OCI-LY7 (cell line): ENCODE data around the gene CASP10. TPM values are rescaled to one million over a fixed set of nuclear protein-coding genes. Genes with fewer than 3 reads are reported as not detected.

Source experiments
- BruUV-seq: library from RNA; stranded (reverse); fragments of 400-500 nt; replicated peaks from 2 replicates; lab custom pipeline; 2021; lab: Mats Ljungman, UMichigan
- CTCF ChIA-PET: fragments of 300-600 bp; sonication (Branson Sonifier 250); formaldehyde crosslinking; loops from one replicate; lab custom pipeline; 2022; ENCODE audit warnings: antibody characterized with exemption; ENCODE audit not compliant: unreplicated experiment; lab: Charles Lee
- POLR2A ChIA-PET: fragments of 300-600 bp; sonication (Branson Sonifier 250); formaldehyde crosslinking; loops from one replicate; lab custom pipeline; 2022; ENCODE audit warnings: antibody characterized with exemption; lab: Charles Lee
- DNase-seq: peaks from one replicate; pipeline ENCODE4 v3.0.0-alpha.2; 2015; ENCODE audit warnings: low spot score
- H2AFZ ChIP-seq: fragments of 200-600 bp; sonication (generic), shearing (Covaris generic); 2 replicates; pipeline ENCODE4 v1.6.1; 2014; ENCODE audit warnings: mild to moderate bottlenecking, antibody characterized with exemption, low read length, moderate library complexity
- H3K27ac ChIP-seq: fragments of 200-600 bp; sonication (generic); 2 replicates; pipeline ENCODE4 v1.5.1; 2014; ENCODE audit warnings: mixed run types, low read depth, mild to moderate bottlenecking, moderate library complexity, low read length, inconsistent platforms; ENCODE audit not compliant: poor library complexity, severe bottlenecking
- H3K36me3 ChIP-seq: fragments of 200-600 bp; sonication (generic); 2 replicates; pipeline ENCODE4 v1.6.1; 2014; ENCODE audit warnings: mild to moderate bottlenecking, antibody characterized with exemption, low read length, moderate library complexity, mixed read lengths; ENCODE audit not compliant: insufficient read depth
- H3K4me1 ChIP-seq: fragments of 200-600 bp; sonication (generic); 2 replicates; pipeline ENCODE4 v1.5.1; 2014; ENCODE audit warnings: mild to moderate bottlenecking, low read length; ENCODE audit not compliant: insufficient read depth, poor library complexity, severe bottlenecking
- H3K4me2 ChIP-seq: fragments of 200-600 bp; sonication (generic); 2 replicates; pipeline ENCODE4 v1.6.1; 2014; ENCODE audit warnings: mild to moderate bottlenecking, low read length
- H3K4me3 ChIP-seq: fragments of 200-600 bp; sonication (generic); 2 replicates; pipeline ENCODE4 v1.5.1; 2014; ENCODE audit warnings: mild to moderate bottlenecking, low read depth, low read length; ENCODE audit not compliant: poor library complexity, severe bottlenecking
- H3K79me2 ChIP-seq: fragments of 200-600 bp; sonication (generic); 2 replicates; pipeline ENCODE4 v1.6.1; 2016; ENCODE audit warnings: low read depth, mild to moderate bottlenecking, low read length, moderate library complexity, mixed read lengths; ENCODE audit not compliant: insufficient read depth
- H3K9me2 ChIP-seq: fragments of 200-600 bp; sonication (generic); 2 replicates; pipeline ENCODE4 v1.6.1; 2016; ENCODE audit warnings: mild to moderate bottlenecking, low read length, mixed read lengths; ENCODE audit not compliant: insufficient read depth
- H3K9me3 ChIP-seq: fragments of 200-600 bp; sonication (generic); 2 replicates; pipeline ENCODE4 v1.6.1; 2014; ENCODE audit warnings: mild to moderate bottlenecking, mixed run types, low read length, mixed read lengths
- H4K20me1 ChIP-seq: fragments of 200-600 bp; sonication (generic); 2 replicates; pipeline ENCODE4 v1.6.1; 2014; ENCODE audit warnings: mild to moderate bottlenecking, antibody characterized with exemption, low read length, moderate library complexity, mixed read lengths; ENCODE audit not compliant: insufficient read depth
- CTCF ChIP-seq: fragments of 200-600 bp; sonication (generic); conservative IDR thresholded peaks from 2 replicates; pipeline ENCODE4 v1.5.1; 2014; ENCODE audit warnings: mild to moderate bottlenecking, antibody characterized with exemption, low read length, moderate library complexity, mixed read lengths
- EZH2phosphoT487 ChIP-seq: fragments of 200-600 bp; sonication (generic); IDR thresholded peaks from 2 replicates; pipeline ENCODE4 v1.6.1; 2018; ENCODE audit warnings: low read depth, borderline replicate concordance, mild to moderate bottlenecking, mixed run types, antibody characterized with exemption, low read length, moderate library complexity, mixed read lengths
- intact Hi-C: fragments of 100-400 bp; cut with micrococcal nuclease; formaldehyde crosslinking; loops from one replicate; pipeline ENCODE4 v1.10.0; 2022; ENCODE audit not compliant: unreplicated experiment
- total RNA-seq, 2 experiments: library from RNA; depleted of rRNA in 1 of 2; stranded (reverse); fragments of >200 nt in 1 of 2; shearing (Covaris generic) in 1 of 2; gene quantifications; 2 replicates each; pipeline ENCODE4 v1.2.3, GENCODE V29; 2014 to 2022

The CASP10 gene
- total RNA-seq, 2 experiments from 2014 or later: 0.51 to 1.2 TPM

DNA sequence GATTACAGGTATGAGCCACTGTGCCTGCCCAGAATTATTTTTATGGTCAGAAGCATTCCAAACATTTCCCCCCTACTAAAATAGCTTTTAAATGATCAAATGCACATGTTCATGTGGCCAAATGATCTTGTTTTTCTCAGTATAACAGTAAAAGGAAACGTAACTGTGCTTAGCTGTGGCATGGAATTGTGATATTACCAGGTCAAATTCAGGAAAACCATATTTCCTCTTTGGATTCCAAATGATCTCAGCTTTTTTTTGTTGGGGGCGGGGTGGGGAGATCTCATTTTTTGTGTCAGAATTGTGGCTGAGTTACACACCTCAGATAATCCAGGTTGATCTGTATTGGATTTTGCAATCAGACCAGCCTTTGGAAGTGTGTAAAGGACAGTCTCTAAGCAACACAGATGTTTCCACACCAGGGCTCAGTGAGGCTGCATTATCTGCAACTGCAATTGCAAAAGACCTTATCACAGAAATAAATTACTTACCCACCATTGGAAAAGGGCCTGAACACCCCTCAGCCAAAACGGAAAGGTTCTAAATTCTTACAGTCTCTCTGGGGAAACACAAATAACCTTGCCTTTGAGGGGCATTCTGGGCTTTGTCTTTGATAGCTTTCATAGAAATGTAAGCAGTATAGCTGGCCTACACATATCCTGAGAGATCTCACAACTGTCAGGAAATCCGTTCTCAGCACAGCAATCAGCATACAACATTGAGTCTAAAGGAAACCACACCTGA is 8.4 kb downstream of the CASP10 start:
- H3K36me3 ChIP-seq: no peaks in the 10 kb centered on the region
- peak; percentile 34 for DNase-seq
- no peaks in the 10 kb centered on the region for H3K9me3 ChIP-seq
- TF ChIP-seq CTCF (no peak), EZH2phosphoT487 (no peak)
- H3K9me2 ChIP-seq: no peaks in the 10 kb centered on the region
- H3K4me1 ChIP-seq: peaks cover 8% of the 10 kb centered on the region
- no peak overlapping the region for H3K4me2 ChIP-seq
- H4K20me1 ChIP-seq: no peaks in the 10 kb centered on the region
- H3K4me3 ChIP-seq: no peak overlapping the region
- CTCF ChIA-PET: no interaction called here
- H3K27ac ChIP-seq: no peak overlapping the region
- H3K79me2 ChIP-seq: no peaks in the 10 kb centered on the region
- intact Hi-C loops: no loop called here
- POLR2A ChIA-PET: interaction anchor here (0.7 to 1.0 kb wide), 2 partner anchors 8 to 212 kb away, joined by 3 to 4 read pairs; partner anchors contain the start of gene CASP10
- no peak overlapping the region for H2AFZ ChIP-seq
- BruUV-seq: no TSS peak

DNA sequence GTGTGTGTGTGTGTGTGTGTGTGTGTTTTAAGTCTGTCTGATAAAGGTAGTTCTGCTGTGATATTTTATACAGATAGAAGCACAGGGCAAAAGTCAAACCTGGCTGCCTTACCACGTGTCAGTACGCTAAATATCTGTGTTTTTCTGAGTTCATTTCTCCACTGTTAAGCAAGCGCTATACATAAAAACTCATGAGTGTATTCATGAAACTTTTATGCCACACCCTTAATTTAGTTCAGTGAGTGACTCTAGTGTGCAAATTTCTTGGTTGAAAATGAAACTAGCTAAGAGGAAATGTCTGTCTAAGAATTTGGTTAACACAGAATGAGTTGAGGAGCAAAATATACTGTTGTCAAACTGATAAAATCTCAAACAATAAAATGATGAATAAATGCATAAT is 11.2 kb downstream of the CASP10 start:
- Histone ChIP-seq H3K27ac (no peak overlapping the region), H3K36me3 (no peaks in the 10 kb centered on the region), H3K9me2 (no peaks in the 10 kb centered on the region), H3K79me2 (no peaks in the 10 kb centered on the region), H2AFZ (no peak overlapping the region), H3K9me3 (no peaks in the 10 kb centered on the region), H3K4me2 (no peak overlapping the region), H4K20me1 (no peaks in the 10 kb centered on the region), H3K4me3 (no peak overlapping the region), H3K4me1 (peaks cover 8% of the 10 kb centered on the region)
- no TSS peak for BruUV-seq
- TF ChIP-seq CTCF (no peak), EZH2phosphoT487 (no peak)
- DNase-seq: peak; percentile 54
- ChIA-PET POLR2A (interaction anchor here (0.8 to 1.4 kb wide), 6 partner anchors 10 to 38 kb away, joined by 3 to 5 read pairs (median 3); partner anchors contain the start of gene CASP10), CTCF (no interaction called here)
- intact Hi-C loops: no loop called here

- H3K9me2 ChIP-seq: no peaks in the 10 kb centered on the region
- H4K20me1 ChIP-seq: no peaks in the 10 kb centered on the region
- no peak overlapping the region for H3K4me2 ChIP-seq
- H3K4me1 ChIP-seq: peaks cover 8% of the 10 kb centered on the region
- no peak for TF ChIP-seq EZH2phosphoT487
- TF ChIP-seq CTCF: no peak
- H3K27ac ChIP-seq: no peak overlapping the region
- CTCF ChIA-PET: interaction anchor here (0.6 to 1.7 kb wide), 2 partner anchors 37 to 224 kb away, joined by 3 to 6 read pairs; no protein-coding TSS in a partner anchor
- no peaks in the 10 kb centered on the region for H3K79me2 ChIP-seq
- BruUV-seq: no TSS peak
- no peaks in the 10 kb centered on the region for H3K36me3 ChIP-seq
- no peak overlapping the region for H3K4me3 ChIP-seq
- no peak overlapping the region for H2AFZ ChIP-seq
- no peak for DNase-seq
- intact Hi-C loops: no loop called here
- H3K9me3 ChIP-seq: no peaks in the 10 kb centered on the region
- POLR2A ChIA-PET: interaction anchor here (1.2 to 1.4 kb wide), 2 partner anchors 28 to 37 kb away, joined by 3 to 7 read pairs; no protein-coding TSS in a partner anchor
Observed at GRCh38 chr2:201195331-201195730, 12.4 kb downstream of the CASP10 start.
